CD4-positive, alpha-beta T cell treated with Interleukin-6 at 100 ng/mL for 8 hours (primary cell): ENCODE results near the gene UTY.
"Not testable (repeated sequence)": the region's sequence is repeated elsewhere in the genome, so short reads cannot be mapped to it uniquely, and the experiment has no call there.

Experiments used
- DNase-seq: peaks from one replicate; pipeline ENCODE4 v3.0.0-alpha.2; 2020; ENCODE audit warnings: mixed read lengths, low spot score

Gene UTY

GRCh38 chrY:13299411-13299810 is 180.4 kb downstream of the UTY start:
- no peak for DNase-seq

DNA sequence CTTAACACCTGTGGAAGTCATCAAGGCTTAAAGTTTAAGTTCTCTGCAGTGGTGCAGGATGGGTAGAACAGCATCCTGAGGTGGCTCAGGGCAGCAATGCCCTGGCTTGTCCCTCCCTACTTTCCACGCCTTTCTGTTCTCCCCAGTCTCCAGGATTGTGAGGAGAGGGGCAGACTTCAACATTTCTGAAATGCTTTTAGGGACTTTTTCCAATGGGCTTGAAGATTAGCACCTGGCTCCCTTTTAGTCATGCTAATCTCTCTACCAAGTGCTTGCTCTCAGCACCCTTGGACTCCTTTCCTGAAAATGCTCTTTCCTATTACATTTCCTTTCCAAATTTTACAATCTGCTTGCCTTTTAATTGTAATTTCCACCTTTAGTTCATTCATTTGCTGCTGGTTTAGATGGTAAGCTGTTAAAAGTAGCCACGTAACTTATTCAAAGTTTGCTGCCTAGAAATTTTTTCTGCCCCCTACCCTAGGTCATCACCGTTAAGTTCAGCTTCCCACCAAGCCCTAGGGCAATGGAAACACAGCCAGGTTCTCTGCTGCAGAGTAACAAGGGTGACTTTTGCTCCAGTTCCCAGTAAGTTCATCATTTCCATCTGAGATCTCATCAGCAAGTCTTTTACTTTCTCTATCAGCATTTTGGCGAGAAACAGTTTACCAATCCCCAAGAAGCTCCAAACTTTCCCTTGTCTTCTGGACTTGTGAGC is 183.5 kb downstream of the UTY start:
- no peak for DNase-seq

GRCh38 chrY:13295026-13295425 is 184.8 kb downstream of the UTY start:
- DNase-seq: no peak

DNA sequence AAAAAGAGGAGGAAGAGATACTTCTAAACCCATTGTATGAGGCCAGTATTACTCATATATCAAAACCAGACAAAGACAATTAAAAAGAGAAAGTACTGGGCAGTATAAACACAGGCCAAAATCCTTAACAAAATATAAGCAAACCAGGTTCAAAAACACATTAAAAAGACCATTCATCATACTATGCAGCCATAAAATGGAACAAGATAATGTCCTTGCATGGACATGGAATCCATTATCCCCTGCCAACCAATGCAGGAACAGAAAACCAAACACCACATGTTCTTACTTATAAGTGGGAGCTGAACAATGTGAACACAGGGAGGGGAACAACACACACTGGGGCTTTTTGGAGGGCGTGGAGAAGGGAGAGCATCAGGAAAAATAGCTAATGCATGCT is 188.6 kb downstream of the UTY start:
- no peak for DNase-seq

- DNase-seq: not testable (repeated sequence)
Observed at GRCh38 chrY:13282151-13283054, 197.4 kb downstream of the UTY start.

DNA sequence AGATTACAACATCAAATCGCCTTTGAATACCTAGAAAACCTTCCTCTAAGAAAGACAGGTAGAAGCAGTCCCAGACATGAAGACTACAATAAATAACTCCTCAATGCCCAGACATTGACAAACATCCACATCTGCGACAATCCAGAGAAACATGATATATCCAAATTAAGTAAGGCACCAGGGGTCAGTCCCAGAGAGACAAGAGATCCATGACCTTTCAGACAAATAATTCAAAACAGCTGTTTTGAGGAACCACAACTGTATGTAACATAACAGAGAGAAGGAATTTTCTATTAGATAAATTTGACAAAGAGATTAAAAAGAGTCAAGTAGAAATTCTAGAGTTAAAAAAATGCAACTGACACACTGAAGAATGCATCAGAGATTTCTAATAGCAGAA is 200.3 kb downstream of the UTY start:
- DNase-seq: no peak

DNA sequence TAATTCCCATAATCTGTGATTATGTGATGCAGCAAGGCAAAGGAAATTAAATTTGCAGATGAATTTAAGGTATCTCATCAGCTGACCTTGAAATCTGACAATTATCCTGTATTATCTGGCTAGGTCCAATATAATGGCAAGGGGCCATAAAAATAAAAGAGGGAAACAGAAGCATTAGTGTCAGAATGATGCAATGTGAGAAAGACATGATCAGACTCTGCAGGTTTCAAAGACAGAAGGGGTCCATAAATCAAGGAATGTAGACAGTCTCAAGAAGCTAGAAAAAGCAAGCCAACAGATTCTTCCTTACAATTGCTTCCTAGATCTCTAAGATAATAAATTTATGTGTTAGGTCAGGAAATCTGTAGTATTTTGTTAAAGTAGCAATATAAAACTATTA is 208.1 kb downstream of the UTY start:
- DNase-seq: no peak

DNA sequence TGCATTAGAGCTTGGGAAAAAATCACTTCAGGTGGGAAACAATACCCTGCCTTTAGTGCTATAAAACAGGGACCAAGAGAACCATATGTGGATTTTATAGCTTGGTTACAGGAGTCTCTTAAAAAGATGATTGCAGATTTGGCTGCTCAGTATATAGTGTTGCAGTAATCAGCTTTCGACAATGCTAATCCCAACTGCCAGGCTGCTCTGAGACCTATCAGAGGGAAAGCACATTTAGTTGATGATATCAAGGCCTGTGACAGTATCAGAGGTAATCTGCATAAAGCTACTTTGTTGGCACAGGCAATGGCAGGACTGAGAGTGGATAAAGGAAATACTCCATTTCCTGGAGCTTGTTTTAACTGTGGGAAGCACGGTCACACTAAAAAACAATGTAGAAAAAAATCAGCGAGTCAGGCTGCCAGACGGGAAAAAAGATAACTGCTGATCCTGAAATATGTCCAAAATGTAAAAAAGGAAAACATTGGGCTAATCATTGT is 225.8 kb downstream of the UTY start:
- not testable (repeated sequence) for DNase-seq

GRCh38 chrY:13250421-13250820 is 229.4 kb downstream of the UTY start:
- DNase-seq: no peak

- no peak for DNase-seq
Observed at GRCh38 chrY:13243716-13244115, 236.1 kb downstream of the UTY start.

DNA sequence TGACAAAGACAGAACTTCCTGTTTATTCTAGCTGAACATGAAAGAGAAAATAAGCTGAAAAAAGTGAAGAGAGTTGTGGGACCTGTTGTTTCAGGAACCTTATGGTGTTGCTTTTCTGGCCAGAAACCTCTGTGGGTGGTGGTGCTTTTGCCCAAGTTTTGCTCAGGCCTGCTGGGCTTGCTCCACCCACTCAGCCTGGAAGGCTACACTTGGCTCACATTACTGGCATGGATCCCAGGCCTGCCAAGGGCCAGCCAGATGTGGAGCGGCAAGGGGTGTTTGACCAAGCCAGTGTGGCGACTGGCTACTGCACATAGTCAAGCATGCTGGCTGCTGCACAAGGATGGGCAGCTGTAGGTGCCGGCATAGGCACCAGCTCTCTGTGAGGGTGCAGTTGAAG is 245.9 kb downstream of the UTY start:
- DNase-seq: no peak

- no peak for DNase-seq
Observed at GRCh38 chrY:13233118-13233517, 246.7 kb downstream of the UTY start.

DNA sequence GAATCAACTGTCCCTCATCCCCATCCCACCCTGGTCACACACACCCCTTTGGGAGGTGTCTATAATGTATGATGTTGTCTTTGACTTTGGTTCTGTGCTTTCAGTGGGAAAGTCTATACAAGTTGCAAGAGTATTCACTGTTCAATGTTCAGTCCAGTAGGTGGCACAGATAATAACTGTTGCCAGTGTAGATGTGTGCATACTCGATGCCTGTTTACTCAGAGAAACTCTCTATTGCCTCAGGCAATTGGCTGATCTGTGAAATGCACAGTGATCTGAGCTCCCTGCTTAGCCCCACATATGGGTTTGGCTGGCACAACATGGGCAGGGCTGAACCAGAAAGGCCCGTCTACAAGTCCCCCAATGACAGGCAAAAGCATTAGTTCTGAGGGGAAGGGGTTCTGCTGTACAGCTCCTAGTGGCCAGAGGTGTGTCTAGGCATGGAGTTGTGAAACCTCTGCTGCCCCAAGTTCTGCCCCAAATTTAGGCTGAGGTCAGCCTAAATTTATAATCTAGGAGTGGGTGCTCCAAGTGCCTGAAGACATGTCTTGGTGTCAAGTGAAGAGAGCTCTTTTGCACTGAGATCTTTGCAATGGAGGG is 252.4 kb downstream of the UTY start:
- DNase-seq: no peak

DNA sequence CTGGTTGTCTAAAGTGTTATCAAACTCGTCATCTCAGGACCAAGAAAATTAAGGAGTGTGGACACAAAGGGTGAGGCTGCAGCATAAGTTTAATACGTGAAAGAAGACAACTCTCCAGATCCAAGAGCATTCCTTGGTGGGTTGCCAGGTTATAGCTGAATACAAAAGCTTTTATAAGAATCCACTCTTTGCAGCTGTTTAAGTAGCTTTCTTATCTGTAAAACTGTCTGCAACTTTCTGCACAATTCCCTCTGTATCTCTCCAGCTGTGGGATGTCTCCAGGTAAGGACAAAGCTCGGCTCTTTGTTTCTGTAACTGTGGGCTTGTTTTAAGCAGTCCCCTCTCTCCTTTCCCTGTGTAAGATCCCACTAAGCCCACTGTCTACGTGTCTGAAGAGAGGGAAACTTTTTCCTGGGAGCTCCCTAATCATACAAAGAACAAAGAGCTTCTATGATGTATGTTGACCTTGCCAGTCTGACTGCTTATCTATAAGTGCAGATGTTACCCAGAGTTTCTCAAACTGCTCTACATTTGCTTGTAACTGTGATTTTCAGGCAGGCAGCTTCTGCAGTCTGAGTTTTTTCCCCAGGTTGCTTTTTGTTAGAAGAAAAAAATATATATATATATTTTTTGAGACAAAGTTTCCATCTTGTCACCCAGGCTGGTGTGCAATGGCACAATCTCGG is 268.7 kb downstream of the UTY start:
- no peak for DNase-seq

- no peak for DNase-seq
Observed at GRCh38 chrY:13205214-13205613, 274.6 kb downstream of the UTY start.
